PC-9 (cell line): ENCODE measurements around the gene ANKLE1.
A peak's percentile ranks its signal among the peaks of the same experiment; 100 is the strongest.

Experiments
- CTCF ChIP-seq: fragments of 200-600 bp; sonication (generic); conservative IDR thresholded peaks from 2 replicates; pipeline ENCODE4 v1.6.1; 2017; ENCODE audit warnings: mixed run types, antibody characterized with exemption, mild to moderate bottlenecking, moderate library complexity
- EZH2 ChIP-seq: fragments of 200-600 bp; sonication (generic); IDR thresholded peaks from 2 replicates; pipeline ENCODE4 v1.8.0; 2017; ENCODE audit warnings: antibody characterized with exemption, low read depth

- TF ChIP-seq CTCF (peak; percentile 78), EZH2 (no peak)
Observed at GRCh38 chr19:17305517-17306284, 24.0 kb downstream of the ANKLE1 start, which contains the start of gene MRPL34.
